ENCODE data around the gene MAGEA2. TPM values are rescaled to one million over a fixed set of nuclear protein-coding genes. Genes with fewer than 3 reads are reported as not detected.

The MAGEA2 gene
- total and polyA plus RNA-seq, 9 of the 15 experiments (the other 6 are each of a cell fraction or from before 2014, with no cell fraction given): 18.6 to 48.5 (median 37.1) TPM

DNA sequence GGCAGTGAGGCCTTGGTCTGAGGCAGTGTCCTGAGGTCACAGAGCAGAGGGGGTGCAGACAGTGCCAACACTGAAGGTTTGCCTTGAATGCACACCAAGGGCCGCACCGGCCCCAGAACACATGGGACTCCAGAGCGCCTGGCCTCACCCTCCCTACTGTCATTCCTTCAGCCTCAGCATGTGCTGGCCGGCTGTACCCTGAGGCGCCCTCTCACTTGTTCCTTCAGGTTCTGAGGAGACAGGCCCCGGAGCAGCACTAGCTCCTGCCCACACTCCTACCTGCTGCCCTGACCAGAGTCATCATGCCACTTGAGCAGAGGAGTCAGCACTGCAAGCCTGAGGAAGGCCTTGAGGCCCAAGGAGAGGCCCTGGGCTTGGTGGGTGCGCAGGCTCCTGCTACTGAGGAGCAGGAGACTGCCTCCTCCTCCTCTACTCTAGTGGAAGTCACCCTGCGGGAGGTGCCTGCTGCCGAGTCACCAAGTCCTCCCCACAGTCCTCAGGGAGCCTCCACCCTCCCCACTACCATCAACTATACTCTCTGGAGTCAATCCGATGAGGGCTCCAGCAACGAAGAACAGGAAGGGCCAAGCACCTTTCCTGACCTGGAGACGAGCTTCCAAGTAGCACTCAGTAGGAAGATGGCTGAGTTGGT, 17.7 kb downstream of the MAGEA2 start:
- peak overlapping the region in 1 of 2 experiments; percentile 45; a peak in 1 of 4 replicates for H3K9ac ChIP-seq (ENCODE audit: insufficient read depth in 1 of 2, low read depth in 2 of 2, low read length in 2 of 2)
- DNase-seq (ENCODE audit: extremely low read depth in 1 of 4, low spot score in 3 of 4) (no peak), FAIRE-seq (no peak), ATAC-seq (no peak)
- 85% methylated on average over 9 of the region's 12 CpGs for WGBS (ENCODE audit: insufficient coverage, low coverage, missing lambda C conversion rate)
- peaks cover 30% of the 10 kb centered on the region for H3K36me3 ChIP-seq (ENCODE audit: control insufficient read depth, insufficient read depth, low read length)
- H3K4me2 ChIP-seq (ENCODE audit: insufficient read depth, low read length): no peak overlapping the region
- no peak overlapping the region for H2AFZ ChIP-seq (ENCODE audit: low read depth, low read length)
- no peak overlapping the region for H3K4me3 ChIP-seq
- no peaks in the 10 kb centered on the region for H3K9me1 ChIP-seq (ENCODE audit: control insufficient read depth, insufficient read depth, low read length)
- ChIA-PET CTCF (ENCODE audit: low intra/inter-chr PET ratio) (no interaction called here), POLR2A (no interaction called here)
- H3K9me3 ChIP-seq (replicated peaks; ENCODE audit: control insufficient read depth, insufficient read depth, low read depth, low read length): no peaks in the 10 kb centered on the region
- H3K79me2 ChIP-seq (ENCODE audit: control insufficient read depth, insufficient read depth, low read length): peaks cover 47% of the 10 kb centered on the region
- H4K20me1 ChIP-seq (replicated peaks; ENCODE audit: control insufficient read depth, insufficient read depth, low read length): no peaks in the 10 kb centered on the region
- BruUV-seq (replicated peaks): no TSS peak
- in situ Hi-C loops (cut with MboI): no loop called here
- no peaks in the 10 kb centered on the region for H3K27me3 ChIP-seq (ENCODE audit: control insufficient read depth in 2 of 2, insufficient read depth in 2 of 2, low read length in 2 of 2)
- TF ChIP-seq HNRNPUL1 (IDR thresholded peaks at IDR 0.05; ENCODE audit: low read length) (no peak), POLR2G (IDR thresholded peaks at IDR 0.05; ENCODE audit: low read depth, low read length) (0 out of 2 replicates have a peak, but pooled peaks have one; percentile 16), ZNF696 (CRISPR knock-in tag; conservative IDR thresholded peaks at IDR 0.05) (no peak), ZNF445 (CRISPR knock-in tag; IDR thresholded peaks at IDR 0.05; ENCODE audit: low read depth) (no peak), TAL1 (IDR thresholded peaks at IDR 0.05) (no peak), BRF1 (IDR thresholded peaks at IDR 0.05; ENCODE audit: borderline replicate concordance, extremely low read depth, insufficient read length) (no peak), GATAD2A (IDR thresholded peaks at IDR 0.05) (no peak), DACH1 (IDR thresholded peaks at IDR 0.05; ENCODE audit: partially characterized antibody) (no peak)
- TF ChIP-seq, protein P1, sequence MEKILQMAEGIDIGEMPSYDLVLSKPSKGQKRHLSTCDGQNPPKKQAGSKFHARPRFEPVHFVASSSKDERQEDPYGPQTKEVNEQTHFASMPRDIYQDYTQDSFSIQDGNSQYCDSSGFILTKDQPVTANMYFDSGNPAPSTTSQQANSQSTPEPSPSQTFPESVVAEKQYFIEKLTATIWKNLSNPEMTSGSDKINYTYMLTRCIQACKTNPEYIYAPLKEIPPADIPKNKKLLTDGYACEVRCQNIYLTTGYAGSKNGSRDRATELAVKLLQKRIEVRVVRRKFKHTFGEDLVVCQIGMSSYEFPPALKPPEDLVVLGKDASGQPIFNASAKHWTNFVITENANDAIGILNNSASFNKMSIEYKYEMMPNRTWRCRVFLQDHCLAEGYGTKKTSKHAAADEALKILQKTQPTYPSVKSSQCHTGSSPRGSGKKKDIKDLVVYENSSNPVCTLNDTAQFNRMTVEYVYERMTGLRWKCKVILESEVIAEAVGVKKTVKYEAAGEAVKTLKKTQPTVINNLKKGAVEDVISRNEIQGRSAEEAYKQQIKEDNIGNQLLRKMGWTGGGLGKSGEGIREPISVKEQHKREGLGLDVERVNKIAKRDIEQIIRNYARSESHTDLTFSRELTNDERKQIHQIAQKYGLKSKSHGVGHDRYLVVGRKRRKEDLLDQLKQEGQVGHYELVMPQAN (IDR thresholded peaks at IDR 0.05; ENCODE audit: borderline replicate concordance): no peak
- H3K27ac ChIP-seq (ENCODE audit: extremely low read depth, low read depth, low read length): no peak overlapping the region; the same call in 2 of the 3 replicates
- peaks cover 0 to 5% of the 10 kb centered on the region in 2 experiments; a peak in 2 of 5 replicates for H3K4me1 ChIP-seq (replicated peaks in 1 of 2; ENCODE audit: control insufficient read depth in 2 of 2, insufficient read depth in 2 of 2, low read length in 2 of 2)
- intact Hi-C loops (cut with micrococcal nuclease): no loop called here
